Sigmoid colon (tissue), 4 donors: Measurements from ENCODE around the gene MCU.

ENCODE experiments used
- EP300 ChIP-seq, 4 donors: sonication (generic); formaldehyde crosslinking; IDR thresholded peaks; one replicate each; pipeline ENCODE4 v1.6.1; 2017; ENCODE audit warnings: antibody characterized with exemption in 4 of 4
- POLR2A ChIP-seq, 2 donors: fragments of 450-650 bp; IDR thresholded peaks; one replicate each; pipeline ENCODE4 v1.6.1; 2016; ENCODE audit warnings: antibody characterized with exemption in 2 of 2, mild to moderate bottlenecking in 2 of 2, moderate library complexity in 2 of 2
- POLR2AphosphoS5 ChIP-seq, 4 donors: sonication (generic); formaldehyde crosslinking; IDR thresholded peaks; one replicate each; pipeline ENCODE4 v1.6.1; 2017; ENCODE audit warnings: antibody characterized with exemption in 4 of 4
- TF ChIP-seq, protein P1 (sequence below), 4 experiments: fragments of 450-650 bp in 3 of 4; fragments of 200-600 bp in 1 of 4; IDR thresholded peaks; one replicate each; pipeline ENCODE4 v1.5.1; 2016 to 2019; ENCODE audit warnings: antibody characterized with exemption in 4 of 4, mild to moderate bottlenecking in 3 of 4, moderate library complexity in 2 of 4

DNA sequence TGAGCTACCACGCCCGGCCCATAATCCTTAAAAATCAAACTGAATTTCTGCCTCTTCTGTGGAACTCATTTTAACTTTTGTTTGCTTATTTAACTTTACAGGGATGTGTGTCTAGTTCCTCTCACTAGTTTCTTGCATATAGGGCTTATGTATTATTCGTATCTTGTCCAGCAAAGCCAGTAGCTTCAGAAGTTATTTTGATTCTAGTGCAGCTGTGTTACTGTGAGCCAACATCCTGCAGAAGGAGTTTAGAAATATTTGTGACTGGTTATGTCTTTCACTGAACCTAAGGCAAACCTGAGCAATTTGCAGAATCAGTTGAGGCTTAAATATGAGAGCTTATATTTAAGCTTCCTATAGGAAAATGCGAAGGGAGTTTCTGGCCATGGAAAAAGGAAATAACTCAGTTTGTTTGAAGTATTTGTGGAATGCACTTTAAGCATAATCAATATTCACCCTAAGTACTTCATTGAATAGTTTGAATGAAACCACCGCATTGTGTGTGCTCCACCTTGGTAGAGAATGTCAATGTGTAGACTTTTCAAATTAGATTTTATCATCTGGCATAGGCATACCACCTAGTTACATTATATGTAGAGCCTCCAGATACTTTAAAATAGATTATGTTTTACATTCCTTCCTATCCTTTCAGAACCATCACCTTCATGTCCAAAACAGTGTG lies 90.8 kb downstream of the MCU start:
- TF ChIP-seq POLR2A (IDR thresholded peaks at IDR 0.05) (no peak), EP300 (IDR thresholded peaks at IDR 0.05) (no peak), POLR2AphosphoS5 (IDR thresholded peaks at IDR 0.05) (no peak)
- TF ChIP-seq, protein P1, sequence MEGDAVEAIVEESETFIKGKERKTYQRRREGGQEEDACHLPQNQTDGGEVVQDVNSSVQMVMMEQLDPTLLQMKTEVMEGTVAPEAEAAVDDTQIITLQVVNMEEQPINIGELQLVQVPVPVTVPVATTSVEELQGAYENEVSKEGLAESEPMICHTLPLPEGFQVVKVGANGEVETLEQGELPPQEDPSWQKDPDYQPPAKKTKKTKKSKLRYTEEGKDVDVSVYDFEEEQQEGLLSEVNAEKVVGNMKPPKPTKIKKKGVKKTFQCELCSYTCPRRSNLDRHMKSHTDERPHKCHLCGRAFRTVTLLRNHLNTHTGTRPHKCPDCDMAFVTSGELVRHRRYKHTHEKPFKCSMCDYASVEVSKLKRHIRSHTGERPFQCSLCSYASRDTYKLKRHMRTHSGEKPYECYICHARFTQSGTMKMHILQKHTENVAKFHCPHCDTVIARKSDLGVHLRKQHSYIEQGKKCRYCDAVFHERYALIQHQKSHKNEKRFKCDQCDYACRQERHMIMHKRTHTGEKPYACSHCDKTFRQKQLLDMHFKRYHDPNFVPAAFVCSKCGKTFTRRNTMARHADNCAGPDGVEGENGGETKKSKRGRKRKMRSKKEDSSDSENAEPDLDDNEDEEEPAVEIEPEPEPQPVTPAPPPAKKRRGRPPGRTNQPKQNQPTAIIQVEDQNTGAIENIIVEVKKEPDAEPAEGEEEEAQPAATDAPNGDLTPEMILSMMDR (IDR thresholded peaks at IDR 0.05): no peak
